Stimulated activated CD8-positive, alpha-beta memory T cell treated with anti-CD3 and anti-CD28 coated beads, Interleukin-15, amount 100 ng/mL, for 4 hours (primary cell): ENCODE measurements around the gene DHX35.
"Not testable (repeated sequence)": the region's sequence is repeated elsewhere in the genome, so short reads cannot be mapped to it uniquely, and the experiment has no call there.

Experiments used
- DNase-seq, 2 donors: peaks; one replicate each; pipeline ENCODE4 v3.0.0-alpha.2; 2020; ENCODE audit warnings: low read depth in 2 of 2

Gene DHX35

DNA sequence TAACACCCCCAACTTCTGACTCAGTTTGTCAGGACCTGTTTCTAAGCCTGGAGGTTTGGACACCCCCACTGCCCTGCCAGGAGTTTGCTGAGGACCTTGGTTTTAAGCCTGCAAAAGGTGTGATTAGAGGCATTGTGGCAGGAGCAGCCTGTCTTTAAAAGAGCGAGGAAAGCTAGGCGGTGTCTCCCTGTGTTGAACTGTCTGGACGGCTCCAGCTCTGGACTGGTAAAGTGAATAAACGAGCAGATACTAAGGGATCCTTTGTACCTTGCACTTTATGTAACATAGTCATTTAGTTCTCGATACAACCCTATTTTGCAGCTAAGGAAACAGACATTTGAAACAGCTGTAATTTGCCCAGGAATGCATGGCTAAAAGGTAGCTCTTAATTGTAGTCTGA, 21.5 kb upstream of the DHX35 start:
- no peak for DNase-seq

DNA sequence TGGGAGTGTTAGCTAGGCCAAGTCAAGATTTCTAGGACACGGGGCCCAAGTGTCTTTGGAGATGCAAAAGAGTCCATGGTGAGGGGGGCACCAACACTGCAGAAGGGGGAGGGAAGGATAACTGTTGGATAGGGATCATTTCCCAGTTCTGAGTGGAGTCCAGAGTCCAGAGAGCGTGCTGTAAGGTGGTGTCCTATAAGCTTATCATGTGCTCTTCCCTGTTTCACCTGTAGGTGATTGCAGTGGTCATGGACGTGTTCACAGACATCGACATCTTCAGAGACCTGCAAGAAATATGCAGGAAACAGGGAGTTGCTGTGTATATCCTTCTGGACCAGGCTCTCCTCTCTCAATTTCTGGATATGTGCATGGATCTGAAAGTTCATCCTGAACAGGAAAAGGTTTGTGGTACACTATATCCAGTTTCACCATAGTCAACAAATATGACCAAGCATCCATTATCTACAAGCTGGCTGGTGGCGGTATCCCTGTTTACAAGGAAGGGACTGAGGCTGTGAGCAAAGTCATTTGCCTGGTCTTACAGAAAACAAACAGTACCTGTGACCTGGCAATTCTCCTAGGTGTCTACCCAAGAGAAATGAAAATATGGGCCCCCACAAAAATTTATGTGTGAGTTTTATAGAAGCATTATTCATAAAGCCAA, 20.3 kb upstream of the DHX35 start:
- no peak for DNase-seq

DNA sequence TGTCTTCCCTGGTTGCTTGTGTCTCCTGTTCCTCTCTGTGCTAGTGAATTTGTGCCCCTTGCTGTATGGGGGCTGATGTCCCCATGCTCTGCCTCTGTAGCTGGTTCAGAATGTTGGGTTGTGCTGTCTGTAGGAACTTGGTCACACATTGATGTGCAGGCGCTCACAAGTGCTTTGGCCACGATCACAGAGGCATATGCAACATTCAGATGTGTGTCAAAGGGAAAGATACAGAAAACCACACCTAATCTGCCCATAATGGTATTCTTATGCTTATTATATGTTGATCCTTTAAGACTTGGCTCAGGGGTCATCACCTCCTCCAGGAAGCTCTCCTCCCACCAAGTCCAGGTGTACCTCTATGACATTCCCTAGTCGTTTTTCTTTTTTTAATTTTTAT, 17.1 kb upstream of the DHX35 start:
- no peak for DNase-seq

DNA sequence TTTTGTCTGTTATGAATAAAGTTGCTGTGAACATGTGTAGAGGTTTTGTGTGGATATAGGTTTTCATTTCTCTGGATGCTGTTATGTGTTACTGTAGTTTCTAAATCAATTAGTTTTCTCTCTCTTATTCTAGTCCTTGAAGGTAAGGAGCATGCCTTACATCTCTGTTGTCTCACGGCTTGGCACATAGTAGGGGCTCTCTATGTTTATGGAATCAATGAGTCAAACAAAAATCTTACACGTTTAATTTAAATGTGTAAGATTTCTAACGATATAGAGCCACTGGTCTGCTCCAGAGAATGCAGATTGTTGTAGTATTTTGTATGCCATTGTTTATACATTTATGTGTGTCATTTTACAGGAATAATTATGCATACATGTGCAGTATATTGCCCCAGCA, 15.3 kb upstream of the DHX35 start:
- DNase-seq, result no peak

DNA sequence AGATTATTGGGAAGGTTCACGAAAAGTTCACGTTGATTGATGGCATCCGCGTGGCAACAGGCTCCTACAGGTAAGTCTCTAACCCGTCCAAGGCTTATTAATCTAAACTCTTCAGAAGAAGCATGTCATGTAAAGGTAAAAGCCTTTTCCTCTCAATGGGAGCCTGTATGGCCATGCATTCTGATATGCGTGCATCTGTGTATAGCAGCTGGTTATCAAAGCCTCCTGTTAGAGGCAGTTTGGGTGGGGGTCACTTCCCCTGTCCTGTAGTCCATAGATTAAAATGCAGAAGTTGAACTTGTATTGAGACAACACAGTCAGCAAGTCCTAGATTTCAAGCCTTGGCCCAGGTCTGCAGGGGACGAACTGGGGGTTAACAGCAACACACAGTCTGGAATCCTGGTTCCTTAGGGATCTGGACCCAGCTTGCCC, 14.2 kb upstream of the DHX35 start:
- no peak for DNase-seq

DNA sequence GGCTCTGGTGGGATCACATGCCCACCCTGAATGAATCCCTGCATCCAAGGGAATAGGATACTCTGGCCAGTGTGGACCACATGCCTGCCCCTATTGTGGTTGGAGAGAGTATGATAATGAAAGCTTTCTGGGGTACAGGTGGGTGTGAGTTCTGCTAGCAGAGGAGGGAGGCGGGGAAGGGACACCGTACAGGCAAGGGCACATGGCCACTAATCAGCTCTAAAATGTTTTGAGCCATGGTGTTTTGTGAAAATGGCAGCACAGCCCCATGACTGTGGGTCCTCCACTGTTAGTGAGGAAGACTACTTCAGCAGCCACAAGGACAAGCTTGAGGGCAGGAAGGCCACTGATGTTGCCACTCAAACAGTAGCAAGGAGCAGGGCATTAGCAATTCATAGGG, 11.9 kb upstream of the DHX35 start:
- DNase-seq, result no peak

DNA sequence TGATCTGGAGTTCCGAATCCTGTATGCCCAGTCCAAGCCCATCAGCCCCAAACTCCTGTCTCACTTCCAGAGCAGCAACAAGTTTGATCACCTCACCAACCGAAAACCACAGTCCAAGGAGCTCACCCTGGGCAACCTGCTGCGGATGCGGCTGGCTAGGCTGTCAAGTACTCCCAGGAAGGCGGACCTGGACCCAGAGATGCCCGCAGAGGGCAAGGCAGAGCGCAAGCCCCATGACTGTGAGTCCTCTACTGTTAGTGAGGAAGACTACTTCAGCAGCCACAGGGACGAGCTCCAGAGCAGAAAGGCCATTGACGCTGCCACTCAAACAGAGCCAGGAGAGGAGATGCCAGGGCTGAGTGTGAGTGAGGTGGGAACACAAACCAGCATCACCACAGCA, 10.5 kb upstream of the DHX35 start:
- no peak for DNase-seq

DNA sequence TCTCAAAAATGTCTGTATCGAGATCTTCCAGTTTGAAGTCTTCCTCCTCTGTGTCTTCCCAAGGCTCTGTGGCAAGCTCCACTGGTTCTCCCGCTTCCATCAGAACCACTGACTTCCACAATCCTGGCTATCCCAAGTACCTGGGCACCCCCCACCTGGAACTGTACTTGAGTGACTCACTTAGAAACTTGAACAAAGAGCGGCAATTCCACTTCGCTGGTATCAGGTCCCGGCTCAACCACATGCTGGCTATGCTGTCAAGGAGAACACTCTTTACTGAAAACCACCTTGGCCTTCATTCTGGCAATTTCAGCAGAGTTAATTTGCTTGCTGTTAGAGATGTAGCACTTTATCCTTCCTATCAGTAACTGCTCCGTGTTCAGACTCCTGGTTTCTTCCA, 10.0 kb upstream of the DHX35 start:
- no peak for DNase-seq

DNA sequence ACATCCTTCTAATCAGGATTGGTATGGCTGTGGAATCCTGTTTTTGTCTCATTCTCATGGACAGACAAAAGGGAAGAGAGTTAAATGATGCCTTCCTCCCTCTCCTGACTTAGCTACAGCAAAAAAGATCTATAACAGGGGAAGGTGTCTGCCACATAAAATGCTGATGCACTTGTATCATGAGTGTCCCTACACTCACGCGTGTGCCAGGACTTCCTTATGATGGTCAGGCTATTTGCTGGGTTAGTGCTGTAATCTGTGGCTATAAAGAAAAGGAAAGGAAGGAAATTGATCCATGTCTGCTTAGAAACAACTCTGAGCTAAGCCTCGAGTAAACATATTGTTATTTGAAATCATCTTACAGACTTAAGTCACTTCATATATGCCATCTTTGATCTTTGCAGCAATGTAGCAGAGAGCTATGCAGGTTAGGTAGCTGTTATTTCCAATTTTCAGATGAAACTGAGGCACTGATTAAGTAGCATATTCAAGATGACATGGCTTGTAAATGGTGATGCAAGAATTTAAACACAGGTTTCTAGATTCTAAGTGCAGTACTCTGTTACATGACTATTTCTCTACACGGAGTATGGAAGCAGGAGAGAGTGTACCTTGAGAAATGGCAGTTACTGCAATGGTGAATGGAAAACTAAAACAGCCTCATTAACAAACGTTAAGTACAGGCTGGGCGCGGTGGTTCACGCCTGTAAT, 8.4 kb upstream of the DHX35 start:
- no peak for DNase-seq

DNA sequence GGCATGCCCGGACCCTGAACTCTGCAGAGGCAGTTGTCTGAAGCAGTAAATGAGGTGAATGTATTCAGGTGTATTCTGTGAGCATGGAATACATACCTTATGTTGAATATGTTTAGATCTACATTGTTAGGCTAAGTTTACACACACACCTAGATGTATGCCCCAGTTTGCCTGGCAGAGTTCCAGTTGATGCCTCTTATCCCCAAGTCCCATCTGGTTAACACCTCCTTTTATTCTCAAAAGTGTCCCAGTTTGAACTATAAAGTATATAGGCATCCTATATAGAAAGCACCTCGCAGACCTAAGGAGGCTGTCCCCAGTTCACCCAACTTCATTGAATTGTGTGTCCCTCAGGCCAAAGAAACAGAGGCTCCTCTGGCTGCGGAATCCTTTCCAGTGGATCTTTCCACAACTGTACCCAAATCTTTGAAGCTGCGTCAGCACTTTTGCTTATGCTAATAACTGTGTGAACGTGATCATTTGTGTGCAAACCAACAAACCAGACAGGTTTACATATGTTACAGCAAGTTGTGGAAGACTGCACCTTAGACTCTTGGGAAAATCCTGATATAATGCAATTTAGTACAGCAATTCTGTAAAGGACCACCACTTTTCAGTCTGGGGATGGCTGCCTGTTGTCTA, 4.8 kb upstream of the DHX35 start:
- DNase-seq, result no peak

DNA sequence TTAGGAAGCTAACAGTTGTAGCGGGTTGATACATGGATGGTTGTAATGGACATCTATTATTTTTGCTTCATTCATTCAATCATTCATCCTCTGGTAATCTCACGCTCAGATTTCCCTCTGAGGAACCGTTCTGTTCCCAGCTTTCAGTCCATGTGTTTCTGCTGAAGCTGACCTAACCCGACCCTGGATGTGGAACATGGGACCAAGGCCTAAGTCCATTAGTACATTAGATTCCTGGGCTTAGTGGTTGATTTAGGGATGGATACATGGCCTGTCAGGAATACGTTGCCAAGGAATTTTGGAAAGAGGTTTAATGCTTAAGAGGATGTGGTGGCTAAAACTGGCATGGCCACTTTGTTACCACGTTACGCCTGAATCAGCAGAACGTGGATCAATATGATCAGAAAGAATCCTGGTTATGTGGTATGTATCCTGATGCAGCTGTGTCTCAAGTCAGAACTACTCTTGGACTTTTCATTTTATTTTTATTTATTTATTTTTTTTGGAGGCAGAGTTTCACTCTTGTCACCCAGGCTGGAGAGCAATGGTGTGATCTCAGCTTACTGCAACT, 4.1 kb upstream of the DHX35 start:
- DNase-seq, result no peak

DNA sequence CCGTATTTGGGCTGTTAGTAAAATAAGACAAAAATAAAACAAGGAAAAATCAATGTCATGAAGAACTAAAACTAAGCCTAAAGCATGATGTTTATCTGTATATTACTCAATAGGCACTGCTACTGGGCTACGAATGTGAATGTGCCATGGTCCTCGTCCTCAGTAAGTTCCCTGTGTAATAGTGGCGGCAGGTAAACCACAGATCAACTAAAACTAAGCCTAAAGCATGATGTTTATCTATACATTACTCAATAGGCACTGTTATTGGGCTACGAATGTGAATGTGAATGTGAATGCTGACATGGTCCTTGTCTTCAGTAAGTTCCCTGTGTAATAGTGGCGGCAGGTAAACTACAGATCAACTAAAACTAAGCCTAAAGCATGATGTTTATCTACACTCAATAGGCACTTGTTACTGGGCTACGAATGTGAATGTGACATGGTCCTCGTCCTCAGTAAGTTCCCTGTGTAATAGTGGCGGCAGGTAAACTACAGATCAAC, 1.9 kb upstream of the DHX35 start:
- DNase-seq, result not testable (repeated sequence)

DNA sequence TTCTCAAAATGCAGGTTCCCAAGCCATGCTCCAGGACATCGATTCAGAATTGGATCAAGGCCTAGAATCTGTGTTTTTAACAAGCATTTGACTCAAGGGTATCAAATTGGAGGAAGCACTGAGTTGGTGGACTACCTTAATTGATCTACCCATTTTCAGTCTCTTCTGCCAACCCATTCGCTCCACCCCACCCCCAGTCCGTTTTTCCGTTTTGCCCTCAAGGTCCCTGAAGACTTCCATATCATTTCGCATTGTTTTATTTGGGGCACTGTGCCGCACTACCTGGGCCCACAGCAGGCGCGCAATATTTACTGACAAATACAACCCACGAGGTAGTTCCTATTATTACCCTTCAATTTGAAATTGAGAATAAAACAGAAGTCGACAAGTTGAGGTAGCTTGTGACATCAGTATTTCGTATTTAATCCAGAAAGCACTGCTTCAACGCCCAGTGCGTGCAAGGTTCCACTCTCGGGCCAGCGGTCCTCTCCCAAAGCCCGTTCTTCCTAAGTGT, 557 bp upstream of the DHX35 start:
- DNase-seq, result peak in 1 of 2 donors; percentile 3

DNA sequence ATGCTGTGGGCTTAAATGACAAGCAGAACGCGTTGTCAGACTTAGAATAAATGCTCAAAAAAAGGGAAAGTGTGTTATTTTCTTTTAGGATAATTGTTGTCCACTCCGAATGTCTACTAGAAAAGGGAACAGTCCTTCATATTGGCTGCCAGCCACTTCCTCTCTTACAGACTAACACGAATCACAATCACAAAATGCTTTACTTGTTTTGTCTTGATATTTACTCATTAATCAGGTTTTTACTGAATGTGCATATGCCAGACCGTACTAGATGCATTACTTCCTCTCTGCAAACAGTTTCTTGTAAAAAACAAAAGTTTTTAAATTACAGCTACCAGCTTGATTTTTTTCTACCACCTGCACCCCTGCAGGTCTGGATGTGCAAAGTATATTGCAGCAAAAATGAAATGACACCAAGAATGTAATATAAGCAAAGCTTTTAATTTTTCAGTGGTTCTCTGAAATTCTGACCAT, 821 bp downstream of the DHX35 start:
- DNase-seq, result no peak

DNA sequence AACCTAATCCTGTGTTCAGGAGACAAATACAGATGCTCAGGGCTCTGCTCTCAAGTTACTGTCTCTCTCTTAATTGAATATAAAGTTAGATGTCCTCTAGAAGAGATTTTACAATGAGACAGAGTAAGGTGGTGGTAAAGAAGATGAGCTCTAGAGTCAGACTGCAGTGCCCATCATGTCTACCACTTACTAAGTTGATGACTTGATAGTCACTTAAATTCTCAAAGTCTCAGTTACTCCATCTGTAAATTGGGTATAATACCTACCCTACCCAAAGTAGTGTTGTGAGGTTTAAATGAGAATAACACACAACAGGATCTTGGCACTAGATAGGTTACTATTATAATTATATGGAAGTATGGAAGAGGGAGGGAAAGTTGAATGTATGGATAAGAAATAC, 1.6 kb downstream of the DHX35 start:
- DNase-seq, result no peak

DNA sequence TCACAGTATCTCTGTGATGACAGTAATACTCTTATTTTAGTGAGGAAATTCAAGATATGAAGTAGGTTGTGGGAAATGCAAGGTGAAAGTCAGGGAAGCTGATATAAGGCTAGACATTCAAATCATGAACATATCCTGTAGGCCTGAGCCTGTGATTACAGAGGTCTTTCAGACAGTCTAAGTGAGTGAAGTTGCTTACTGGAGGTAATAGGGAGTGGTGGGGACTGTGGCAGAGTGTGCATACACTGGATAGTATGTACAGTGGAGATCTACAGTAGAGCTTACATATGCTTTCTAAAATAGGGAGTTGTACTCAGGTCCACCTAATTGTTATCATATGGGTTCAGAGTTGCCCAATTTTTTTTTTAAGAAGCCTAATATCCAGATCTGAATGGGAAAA, 3.1 kb downstream of the DHX35 start:
- DNase-seq, result no peak

DNA sequence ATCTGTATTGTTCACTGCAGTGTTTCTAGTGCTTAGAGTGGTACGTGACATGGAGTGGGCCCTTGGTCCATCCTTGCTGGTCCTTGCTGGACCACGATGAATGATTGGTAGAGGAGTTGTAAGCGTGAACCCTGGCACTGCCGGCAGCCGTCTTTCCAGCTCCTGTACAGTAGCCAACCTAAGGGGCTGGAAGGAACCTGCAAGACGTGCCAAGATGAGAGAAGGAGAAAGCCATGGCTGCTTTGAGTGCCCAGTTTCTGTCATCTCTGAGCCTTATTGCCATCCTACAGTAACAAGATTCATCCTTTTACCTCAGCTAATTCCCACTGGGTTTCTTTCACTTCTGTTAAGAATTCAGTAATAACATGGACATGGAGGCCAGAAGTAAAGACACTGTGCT, 5.9 kb downstream of the DHX35 start:
- DNase-seq, result no peak

DNA sequence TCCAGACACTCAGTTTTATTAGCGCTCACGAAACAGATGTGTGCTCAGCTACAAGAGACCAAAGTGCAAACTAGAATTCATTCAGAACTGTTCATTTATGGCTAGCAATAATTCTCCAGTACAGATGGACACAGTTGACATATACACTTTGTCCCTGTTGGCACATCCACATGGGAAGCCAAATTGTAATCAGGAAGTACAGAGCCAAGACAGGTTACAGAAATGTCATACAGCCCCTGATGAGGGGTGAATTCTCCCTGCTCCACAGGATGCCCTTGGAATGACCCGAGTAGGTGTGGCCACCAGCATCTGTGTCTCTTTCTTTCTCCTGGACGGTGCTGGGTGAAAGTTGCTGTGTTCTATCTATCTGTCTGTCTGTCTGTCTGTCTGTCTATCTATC, 7.6 kb downstream of the DHX35 start:
- no peak for DNase-seq

DNA sequence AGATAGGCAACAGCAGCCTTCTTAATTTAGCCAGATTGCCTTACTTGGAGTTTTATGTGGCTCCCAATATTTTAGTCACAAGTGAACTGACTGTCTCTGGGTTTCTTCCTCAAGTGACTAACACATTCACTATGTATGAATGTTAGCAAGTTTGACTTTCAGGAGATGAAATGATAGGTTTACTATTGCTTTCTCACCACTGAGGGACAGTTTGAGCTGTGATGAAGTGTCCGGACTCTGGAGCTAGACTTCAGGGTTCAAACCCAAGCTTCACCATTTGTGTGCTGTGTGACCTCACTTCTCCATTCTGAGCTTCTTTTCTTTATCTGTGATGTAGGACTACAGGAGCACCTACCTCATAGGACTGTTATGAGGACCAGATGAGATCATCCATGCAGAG, 8.2 kb downstream of the DHX35 start:
- no peak for DNase-seq

DNA sequence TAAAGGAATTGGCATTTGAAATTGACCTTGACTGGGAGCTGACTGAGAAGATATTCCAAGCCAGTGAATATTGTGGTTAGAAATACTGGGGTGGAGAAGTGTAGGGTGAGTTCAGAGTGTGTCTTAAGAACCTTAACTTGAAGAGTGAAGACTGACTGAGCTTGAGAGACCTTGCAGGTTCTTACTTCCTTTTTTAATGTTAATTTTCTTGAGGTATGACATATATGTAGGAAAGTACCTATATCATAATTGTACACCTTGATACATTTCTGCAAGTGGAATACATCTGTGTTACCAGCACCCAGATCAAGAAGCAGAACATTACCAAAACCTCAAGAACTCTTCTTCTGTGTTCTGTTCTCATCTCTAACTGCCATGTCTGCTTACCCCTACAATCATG, 11.0 kb downstream of the DHX35 start:
- no peak for DNase-seq

DNA sequence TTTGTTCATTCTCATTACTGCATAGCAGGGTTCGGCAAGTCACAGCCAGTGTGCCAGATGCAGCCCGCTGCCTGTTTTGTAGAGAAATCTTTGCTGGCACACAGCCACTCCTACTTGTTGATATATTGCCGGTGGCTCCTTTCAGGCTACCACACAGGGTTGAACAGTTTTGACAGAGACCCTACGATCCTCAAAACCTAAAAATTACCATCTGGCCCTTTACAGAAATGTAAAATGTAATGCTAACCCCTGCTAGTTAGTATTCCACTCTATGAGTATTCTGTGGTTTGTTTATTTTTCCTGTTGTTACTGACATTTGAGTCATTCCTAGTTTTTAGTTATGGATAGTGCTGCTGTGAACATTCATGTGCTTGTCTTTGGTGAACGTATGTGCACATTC, 11.5 kb downstream of the DHX35 start:
- DNase-seq, result no peak

DNA sequence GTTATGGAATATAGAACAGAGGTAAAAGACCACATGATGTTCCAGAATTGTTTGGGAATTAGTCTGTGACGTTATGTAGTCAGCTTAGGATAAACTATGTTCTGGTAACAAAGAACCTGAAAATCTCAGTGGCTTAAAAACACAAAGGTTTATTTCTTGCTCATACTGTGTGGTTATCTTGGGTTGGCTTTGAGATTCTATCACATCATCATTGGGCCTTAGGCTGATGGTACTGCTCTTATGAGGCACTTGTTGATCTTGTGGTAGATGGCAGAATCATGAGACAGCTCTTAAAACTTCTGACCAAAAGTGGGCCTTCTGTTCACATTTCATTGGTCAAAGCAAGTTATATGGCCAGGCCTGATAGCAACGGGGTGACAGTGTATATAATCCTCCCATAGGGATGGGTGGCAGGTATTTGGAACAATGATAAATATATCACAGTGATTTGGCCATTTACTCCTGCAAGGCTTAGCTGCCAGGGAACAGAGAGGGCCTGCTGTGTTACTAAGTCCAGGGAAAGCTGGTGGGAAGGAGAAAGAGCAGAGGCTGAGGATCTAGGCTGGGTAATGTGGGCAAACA, 13.5 kb downstream of the DHX35 start:
- no peak for DNase-seq
